D721Med (cell line): ENCODE results near the gene CBFA2T3.

ENCODE experiments used
- DNase-seq: peaks from one replicate; pipeline ENCODE4 v3.0.0; 2011; ENCODE audit warnings: low spot score; ENCODE audit not compliant: insufficient read length
- FAIRE-seq: peaks from 2 replicates; lab custom pipeline; 2011; peaks lifted over from hg19 to GRCh38; lab: Jason Lieb, UNC
- CTCF ChIP-seq: IDR thresholded peaks from 2 replicates; pipeline ENCODE4 v1.5.1; 2012; ENCODE audit warnings: mild to moderate bottlenecking, control low read depth; ENCODE audit not compliant: insufficient read depth; ENCODE audit errors: missing control alignments

Gene CBFA2T3

GRCh38 chr16:88956546-88957432 is 20.2 kb downstream of the CBFA2T3 start:
- DNase-seq (no peak), FAIRE-seq (no peak)
- no peak for TF ChIP-seq CTCF

GRCh38 chr16:88955906-88956305 is 21.1 kb downstream of the CBFA2T3 start:
- DNase-seq = no peak
- no peak for FAIRE-seq
- TF ChIP-seq CTCF = no peak

- no peak for DNase-seq
- no peak for TF ChIP-seq CTCF
- no peak for FAIRE-seq
Observed at GRCh38 chr16:88953003-88953690, 23.9 kb downstream of the CBFA2T3 start.

- no peak for FAIRE-seq
- TF ChIP-seq CTCF = no peak
- DNase-seq = no peak
Observed at GRCh38 chr16:88951989-88952388, 25.0 kb downstream of the CBFA2T3 start.

GRCh38 chr16:88951501-88951900 is 25.5 kb downstream of the CBFA2T3 start:
- DNase-seq (no peak), FAIRE-seq (no peak)
- TF ChIP-seq CTCF = no peak

GRCh38 chr16:88948781-88949490 is 28.1 kb downstream of the CBFA2T3 start:
- DNase-seq (no peak), FAIRE-seq (no peak)
- TF ChIP-seq CTCF = no peak
